ENCODE results near the gene FOCAD.

The FOCAD gene

DNA sequence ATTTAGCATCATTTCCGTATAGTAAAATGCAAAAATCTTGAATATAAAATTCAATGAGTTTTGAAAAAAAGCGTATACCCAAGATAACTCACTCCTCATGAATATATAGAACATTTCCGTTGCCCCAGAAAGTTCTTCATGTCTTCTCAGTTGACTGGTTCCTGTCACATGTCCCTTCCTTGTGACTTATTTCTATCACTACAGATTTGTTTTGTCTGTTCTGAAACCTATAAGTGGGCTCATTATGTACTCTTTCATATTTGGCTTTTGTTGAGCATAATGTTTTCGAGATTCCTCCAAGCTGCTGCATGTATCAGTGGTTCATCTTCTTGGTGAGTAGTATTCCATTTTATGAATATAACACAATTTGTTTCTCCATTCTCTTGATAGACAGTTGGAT lies 358.4 kb downstream of the FOCAD start (continued):
- TF ChIP-seq, protein P1, sequence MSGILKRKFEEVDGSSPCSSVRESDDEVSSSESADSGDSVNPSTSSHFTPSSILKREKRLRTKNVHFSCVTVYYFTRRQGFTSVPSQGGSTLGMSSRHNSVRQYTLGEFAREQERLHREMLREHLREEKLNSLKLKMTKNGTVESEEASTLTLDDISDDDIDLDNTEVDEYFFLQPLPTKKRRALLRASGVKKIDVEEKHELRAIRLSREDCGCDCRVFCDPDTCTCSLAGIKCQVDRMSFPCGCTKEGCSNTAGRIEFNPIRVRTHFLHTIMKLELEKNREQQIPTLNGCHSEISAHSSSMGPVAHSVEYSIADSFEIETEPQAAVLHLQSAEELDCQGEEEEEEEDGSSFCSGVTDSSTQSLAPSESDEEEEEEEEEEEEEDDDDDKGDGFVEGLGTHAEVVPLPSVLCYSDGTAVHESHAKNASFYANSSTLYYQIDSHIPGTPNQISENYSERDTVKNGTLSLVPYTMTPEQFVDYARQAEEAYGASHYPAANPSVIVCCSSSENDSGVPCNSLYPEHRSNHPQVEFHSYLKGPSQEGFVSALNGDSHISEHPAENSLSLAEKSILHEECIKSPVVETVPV (CRISPR knock-in tag; IDR thresholded peaks at IDR 0.05): no peak
- no peak for TF ChIP-seq ARNTL (CRISPR knock-in tag; IDR thresholded peaks at IDR 0.05; ENCODE audit: borderline replicate concordance, low read depth)

DNA sequence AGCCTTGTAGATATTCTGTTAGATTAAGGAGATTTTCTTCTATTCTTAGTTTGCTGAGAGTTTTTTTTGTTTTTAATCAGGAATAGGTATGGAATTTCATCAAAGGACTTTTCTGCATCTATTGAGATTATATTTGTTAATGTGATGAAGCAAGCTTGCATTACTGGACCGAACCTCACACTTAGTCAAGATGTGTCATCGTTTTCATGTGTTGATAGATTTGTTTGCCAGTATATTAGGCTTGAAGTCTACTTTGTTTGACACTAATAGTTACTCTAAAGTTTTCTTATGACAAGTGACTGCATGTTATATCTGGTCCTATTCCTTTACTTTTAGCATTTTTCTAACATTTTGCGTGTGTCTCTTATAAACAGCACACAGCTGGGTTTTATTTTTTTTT lies 359.8 kb downstream of the FOCAD start:
- no peak for TF ChIP-seq ZNF8 (CRISPR knock-in tag; IDR thresholded peaks at IDR 0.05)
- ATAC-seq: no peak

Data from SK-N-SH treated with all-trans-retinoic acid at 6 μM for 48 hours (cell line).